Right ventricle myocardium inferior (tissue), 1 donor: ENCODE data around the gene ST8SIA1. TPM values are rescaled to one million over a fixed set of nuclear protein-coding genes. Genes with fewer than 3 reads are reported as not detected.

Experiments used
- ATAC-seq: fragments of 200-7000 bp; cut with Tn5 transposase; one replicate; pipeline ENCODE4 v1.9.1; 2020; ENCODE audit warnings: mild to moderate bottlenecking, moderate library complexity
- DNase-seq: peaks from one replicate; pipeline ENCODE4 v3.0.0; 2021; ENCODE audit errors: missing footprints
- intact Hi-C: fragments of 100-400 bp; cut with DNase I; formaldehyde crosslinking; loops from one replicate; pipeline ENCODE4 v1.11.0; 2022
- total RNA-seq: library from RNA; stranded (reverse); fragmentation: NEBNext Ultra II Directional; extraction: Animal tissue kit (Norgen Biotek cat#: 25700); gene quantifications from one replicate; pipeline ENCODE4 v1.2.1, GENCODE V29; 2021
- donor health status: DM: no; HTN: yes; CAD: no; lungs with severe emphysema.

The ST8SIA1 gene
- total RNA-seq, 1 donor from 2014 or later, result 3.6 TPM

- intact Hi-C loops, result no loop called here
- no peak for ATAC-seq
- DNase-seq, result no peak
Observed at GRCh38 chr12:22287776-22288621, 46.5 kb downstream of the ST8SIA1 start.

- intact Hi-C loops, result no loop called here
- DNase-seq (no peak), ATAC-seq (no peak)
Observed at GRCh38 chr12:22287101-22287500, 47.4 kb downstream of the ST8SIA1 start.

- intact Hi-C loops, result no loop called here
- DNase-seq (no peak), ATAC-seq (no peak)
Observed at GRCh38 chr12:22286569-22286968, 47.9 kb downstream of the ST8SIA1 start.

GRCh38 chr12:22285846-22286245 is 48.7 kb downstream of the ST8SIA1 start:
- ATAC-seq (no peak), DNase-seq (no peak)
- intact Hi-C loops, result no loop called here

GRCh38 chr12:22284871-22285270 is 49.6 kb downstream of the ST8SIA1 start:
- DNase-seq (no peak), ATAC-seq (no peak)
- intact Hi-C loops, result no loop called here

GRCh38 chr12:22283508-22283907 is 51.0 kb downstream of the ST8SIA1 start:
- ATAC-seq (no peak), DNase-seq (no peak)
- intact Hi-C loops, result no loop called here

GRCh38 chr12:22283006-22283506 is 51.5 kb downstream of the ST8SIA1 start:
- ATAC-seq (peak; percentile 40), DNase-seq (no peak)
- intact Hi-C loops, result no loop called here

GRCh38 chr12:22282283-22282682 is 52.2 kb downstream of the ST8SIA1 start:
- intact Hi-C loops, result no loop called here
- peak; percentile 54 for ATAC-seq
- no peak for DNase-seq

GRCh38 chr12:22276867-22277266 is 57.6 kb downstream of the ST8SIA1 start:
- no peak for ATAC-seq
- intact Hi-C loops, result no loop called here
- no peak for DNase-seq

GRCh38 chr12:22276313-22276712 is 58.2 kb downstream of the ST8SIA1 start:
- intact Hi-C loops, result no loop called here
- no peak for ATAC-seq
- DNase-seq, result no peak

- DNase-seq, result peak; percentile 89
- intact Hi-C loops, result no loop called here
- peak; percentile 98 for ATAC-seq
Observed at GRCh38 chr12:22275843-22276242, 58.7 kb downstream of the ST8SIA1 start.

- intact Hi-C loops, result no loop called here
- DNase-seq (no peak), ATAC-seq (no peak)
Observed at GRCh38 chr12:22272335-22273151, 62.0 kb downstream of the ST8SIA1 start.

GRCh38 chr12:22271023-22271422 is 63.5 kb downstream of the ST8SIA1 start:
- no peak for DNase-seq
- no peak for ATAC-seq
- intact Hi-C loops, result no loop called here

GRCh38 chr12:22268973-22269372 is 65.5 kb downstream of the ST8SIA1 start:
- DNase-seq, result no peak
- no peak for ATAC-seq
- intact Hi-C loops, result no loop called here

GRCh38 chr12:22268406-22268805 is 66.1 kb downstream of the ST8SIA1 start:
- ATAC-seq (no peak), DNase-seq (no peak)
- intact Hi-C loops, result no loop called here

GRCh38 chr12:22266101-22266500 is 68.4 kb downstream of the ST8SIA1 start:
- intact Hi-C loops, result no loop called here

GRCh38 chr12:22264380-22264779 is 70.1 kb downstream of the ST8SIA1 start:
- intact Hi-C loops, result no loop called here
- ATAC-seq, result no peak
- no peak for DNase-seq

More at GRCh38 chr12:22266101-22266500, 68.4 kb downstream of the ST8SIA1 start:
- no peak for DNase-seq
- ATAC-seq, result no peak

GRCh38 chr12:22262309-22262708 is 72.2 kb downstream of the ST8SIA1 start:
- ATAC-seq (no peak), DNase-seq (no peak)
- intact Hi-C loops, result no loop called here

GRCh38 chr12:22257100-22257499 is 77.4 kb downstream of the ST8SIA1 start:
- intact Hi-C loops, result no loop called here
- DNase-seq, result no peak
- ATAC-seq, result no peak

GRCh38 chr12:22256605-22257004 is 77.9 kb downstream of the ST8SIA1 start:
- DNase-seq (no peak), ATAC-seq (no peak)
- intact Hi-C loops, result no loop called here
